KBM-7 (cell line): ENCODE results near the gene KIF16B.

Experiments used
- DNase-seq: peaks from one replicate; pipeline ENCODE4 v3.0.0-alpha.2; 2015
- in situ Hi-C: fragments of 300-500 bp; cut with MboI; formaldehyde crosslinking; loops from 2 replicates; pipeline ENCODE4 v1.14.3; 2020; ENCODE audit warnings: low sequenced_read_pairs, low pct_unique_long_range_greater_than_20kb, mixed read lengths

The KIF16B gene

GRCh38 chr20:16346956-16347355 lies 226.3 kb downstream of the KIF16B start:
- DNase-seq: no peak
- in situ Hi-C loops: no loop called here

- no peak for DNase-seq
- in situ Hi-C loops: no loop called here
Observed at GRCh38 chr20:16337707-16338106, 235.5 kb downstream of the KIF16B start.

- in situ Hi-C loops: no loop called here
Observed at GRCh38 chr20:16327606-16328005, 245.6 kb downstream of the KIF16B start.

GRCh38 chr20:16321291-16321690 lies 252.0 kb downstream of the KIF16B start:
- in situ Hi-C loops: no loop called here
- DNase-seq: no peak

More at GRCh38 chr20:16327606-16328005, 245.6 kb downstream of the KIF16B start:
- DNase-seq: no peak

GRCh38 chr20:16317445-16318362 lies 255.5 kb downstream of the KIF16B start:
- in situ Hi-C loops: no loop called here

GRCh38 chr20:16316513-16316912 lies 256.7 kb downstream of the KIF16B start:
- in situ Hi-C loops: no loop called here
- no peak for DNase-seq

More at GRCh38 chr20:16317445-16318362, 255.5 kb downstream of the KIF16B start:
- no peak for DNase-seq

- in situ Hi-C loops: no loop called here
- no peak for DNase-seq
Observed at GRCh38 chr20:16314748-16315159, 258.5 kb downstream of the KIF16B start.

- in situ Hi-C loops: no loop called here
- DNase-seq: no peak
Observed at GRCh38 chr20:16314320-16314719, 258.9 kb downstream of the KIF16B start.

- in situ Hi-C loops: no loop called here
Observed at GRCh38 chr20:16313917-16314316, 259.3 kb downstream of the KIF16B start.

GRCh38 chr20:16312998-16313397 lies 260.2 kb downstream of the KIF16B start:
- no peak for DNase-seq
- in situ Hi-C loops: no loop called here

More at GRCh38 chr20:16313917-16314316, 259.3 kb downstream of the KIF16B start:
- DNase-seq: no peak

- in situ Hi-C loops: no loop called here
- no peak for DNase-seq
Observed at GRCh38 chr20:16311756-16312155, 261.5 kb downstream of the KIF16B start.

GRCh38 chr20:16308754-16309153 lies 264.5 kb downstream of the KIF16B start:
- in situ Hi-C loops: no loop called here
- DNase-seq: no peak

- DNase-seq: no peak
- in situ Hi-C loops: no loop called here
Observed at GRCh38 chr20:16302818-16303217, 270.4 kb downstream of the KIF16B start.

GRCh38 chr20:16301986-16302385 lies 271.3 kb downstream of the KIF16B start:
- in situ Hi-C loops: no loop called here
- no peak for DNase-seq

- DNase-seq: no peak
- in situ Hi-C loops: no loop called here
Observed at GRCh38 chr20:16299897-16300296, 273.4 kb downstream of the KIF16B start.

- in situ Hi-C loops: no loop called here
- no peak for DNase-seq
Observed at GRCh38 chr20:16296931-16297330, 276.3 kb downstream of the KIF16B start.

GRCh38 chr20:16295534-16295933 lies 277.7 kb downstream of the KIF16B start:
- in situ Hi-C loops: no loop called here

GRCh38 chr20:16293590-16293989 lies 279.7 kb downstream of the KIF16B start:
- in situ Hi-C loops: no loop called here
- no peak for DNase-seq

More at GRCh38 chr20:16295534-16295933, 277.7 kb downstream of the KIF16B start:
- no peak for DNase-seq

GRCh38 chr20:16292226-16292880 lies 280.9 kb downstream of the KIF16B start:
- in situ Hi-C loops: no loop called here
- DNase-seq: no peak

- no peak for DNase-seq
- in situ Hi-C loops: no loop called here
Observed at GRCh38 chr20:16290358-16290757, 282.9 kb downstream of the KIF16B start.
